ENCODE results near the gene FNDC3B.

DNA sequence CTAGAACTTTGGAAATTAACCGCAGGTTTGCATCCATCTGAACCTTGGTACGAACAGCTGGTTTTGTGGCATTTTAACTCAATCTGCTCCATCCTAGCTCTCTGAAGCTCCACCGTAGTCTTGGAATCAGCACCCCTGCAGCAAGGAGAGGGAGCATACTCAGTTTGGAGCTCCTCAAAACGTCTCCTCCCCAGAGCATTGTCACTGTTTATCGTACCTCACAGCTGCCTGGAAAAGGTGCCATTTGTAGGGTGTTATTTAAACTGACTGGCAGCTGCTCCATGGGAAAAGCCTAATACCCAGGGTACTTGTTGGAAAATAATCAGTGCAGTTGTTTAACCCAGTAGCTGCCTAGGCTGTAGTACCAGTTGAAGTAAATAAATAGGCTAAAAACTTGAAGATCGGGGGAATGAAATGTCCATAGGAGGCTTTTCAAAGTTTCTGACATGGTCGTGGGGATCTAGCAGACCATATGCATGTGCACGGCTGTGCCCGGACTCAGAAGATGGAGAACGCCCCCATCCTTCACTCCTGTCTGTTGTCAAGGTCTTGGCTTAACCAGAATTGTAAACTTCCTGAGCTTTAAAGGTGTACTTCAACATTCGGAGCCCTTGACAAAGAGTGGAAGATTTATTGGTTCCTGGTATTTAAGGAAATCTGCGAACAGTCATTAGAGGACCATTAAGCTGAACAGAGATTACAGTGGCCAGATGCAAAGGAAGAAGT lies 365.0 kb downstream of the FNDC3B start:
- TF ChIP-seq CTCF (IDR thresholded peaks at IDR 0.05; ENCODE audit: low read depth, low read length) (no peak), EZH2phosphoT487 (IDR thresholded peaks at IDR 0.05; ENCODE audit: low read depth) (no peak)

Measured in OCI-LY3 (cell line).